IgD-negative memory B cell (primary cell): ENCODE data around the gene JARID2. TPM values are rescaled to one million over a fixed set of nuclear protein-coding genes. Genes with fewer than 3 reads are reported as not detected.
"Not testable (repeated sequence)": the region's sequence is repeated elsewhere in the genome, so short reads cannot be mapped to it uniquely, and the experiment has no call there.

Experiments used
- H3K27ac Mint-ChIP-seq, 3 donors: one replicate each; pipeline ENCODE4 v1.8.0; 2020 to 2022; ENCODE audit warnings: mild to moderate bottlenecking in 3 of 3, mixed read lengths in 3 of 3, moderate library complexity in 1 of 3
- H3K27me3 Mint-ChIP-seq: one replicate; pipeline ENCODE4 v1.8.0; 2021; ENCODE audit warnings: mixed read lengths
- H3K36me3 Mint-ChIP-seq: one replicate; pipeline ENCODE4 v1.8.0; 2020; ENCODE audit warnings: mild to moderate bottlenecking, mixed read lengths
- H3K4me1 Mint-ChIP-seq, 3 donors: one replicate each; pipeline ENCODE4 v1.8.0; 2020 to 2022; ENCODE audit warnings: mixed read lengths in 3 of 3, mild to moderate bottlenecking in 1 of 3
- H3K4me3 Mint-ChIP-seq, 4 donors: one replicate each; pipeline ENCODE4 v1.8.0; 2020 to 2022; ENCODE audit warnings: mild to moderate bottlenecking in 4 of 4, mixed read lengths in 4 of 4, moderate library complexity in 3 of 4
- H3K9me3 Mint-ChIP-seq, 3 donors: one replicate each; pipeline ENCODE4 v1.8.0; 2020 to 2021; ENCODE audit warnings: mixed read lengths in 3 of 3, mild to moderate bottlenecking in 1 of 3
- polyA plus RNA-seq: library from polyadenylated mRNA; unstranded; fragments of 300-500 nt; fragmentation: Illumina TruSeq; gene quantifications from one replicate; pipeline ENCODE4 v1.2.3, GENCODE V29; 2021

The JARID2 gene
- polyA plus RNA-seq, 1 donor from 2014 or later: 10.8 TPM

DNA sequence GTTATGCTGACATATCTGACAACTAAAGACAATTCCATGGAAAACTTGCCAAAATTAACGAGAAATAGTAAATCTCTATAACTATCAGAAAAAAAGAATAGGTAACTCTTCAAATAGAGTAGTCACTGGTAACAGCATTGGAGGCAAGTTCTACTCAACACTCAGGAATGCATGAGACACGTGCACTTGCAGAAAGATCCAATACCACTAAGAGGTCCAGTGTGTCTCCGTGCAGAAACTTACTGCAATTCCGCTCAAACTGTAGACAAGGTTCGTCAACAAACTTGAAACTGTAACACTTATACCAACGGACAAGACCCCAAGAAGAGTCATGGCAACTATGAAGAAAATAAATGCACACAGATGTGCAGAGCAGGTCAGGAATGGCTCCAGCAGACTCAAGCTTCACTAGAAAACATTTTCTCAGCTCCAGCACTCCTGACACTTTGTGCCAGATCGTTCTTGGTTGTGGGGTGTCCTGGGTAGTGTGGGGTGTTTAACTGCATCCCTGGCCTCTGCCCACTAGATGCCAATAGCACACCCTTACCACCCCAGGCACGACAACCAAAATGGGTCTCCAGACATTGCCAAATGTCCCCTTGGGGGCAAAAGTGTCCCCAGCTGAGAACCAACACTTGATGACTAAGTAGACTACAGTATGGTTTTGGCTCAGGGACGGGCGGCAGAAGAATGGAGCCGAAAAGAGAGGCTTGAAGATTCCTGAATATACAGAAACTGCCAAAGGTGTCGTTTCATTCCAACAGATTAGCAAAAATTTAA is 282.2 kb downstream of the JARID2 start:
- Mint-ChIP-seq H3K27ac (peak overlapping the region in 1 of 3 donors; percentile 7), H3K27me3 (no peaks in the 10 kb centered on the region), H3K4me3 (peak overlapping the region in 1 of 4 donors; percentile 55), H3K9me3 (no peaks in the 10 kb centered on the region), H3K4me1 (peaks cover 9 to 15% (median 12%) of the 10 kb centered on the region in 3 donors), H3K36me3 (peaks cover 11% of the 10 kb centered on the region)

DNA sequence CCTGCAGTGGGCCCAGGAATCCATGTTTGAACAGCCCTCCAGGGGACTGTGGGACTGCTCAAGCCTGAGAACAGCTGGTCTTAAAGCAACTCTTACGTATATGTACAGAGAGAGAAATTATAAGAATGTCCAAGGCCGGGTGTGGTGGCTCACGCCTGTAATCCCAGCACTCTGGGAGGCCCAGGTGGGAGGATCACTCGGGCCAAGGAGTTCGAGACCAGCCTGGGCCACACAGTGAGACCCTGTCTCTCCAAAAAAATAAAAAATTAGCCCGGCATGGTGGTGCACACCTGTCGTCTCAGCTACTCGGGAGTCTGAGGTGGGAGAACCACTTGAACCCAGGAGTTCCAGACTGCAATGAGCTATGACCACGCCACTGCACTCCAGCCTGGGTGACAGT is 283.0 kb downstream of the JARID2 start:
- H3K4me1 Mint-ChIP-seq: peaks cover 9 to 17% (median 12%) of the 10 kb centered on the region in 3 donors
- H3K36me3 Mint-ChIP-seq: peaks cover 11% of the 10 kb centered on the region

DNA sequence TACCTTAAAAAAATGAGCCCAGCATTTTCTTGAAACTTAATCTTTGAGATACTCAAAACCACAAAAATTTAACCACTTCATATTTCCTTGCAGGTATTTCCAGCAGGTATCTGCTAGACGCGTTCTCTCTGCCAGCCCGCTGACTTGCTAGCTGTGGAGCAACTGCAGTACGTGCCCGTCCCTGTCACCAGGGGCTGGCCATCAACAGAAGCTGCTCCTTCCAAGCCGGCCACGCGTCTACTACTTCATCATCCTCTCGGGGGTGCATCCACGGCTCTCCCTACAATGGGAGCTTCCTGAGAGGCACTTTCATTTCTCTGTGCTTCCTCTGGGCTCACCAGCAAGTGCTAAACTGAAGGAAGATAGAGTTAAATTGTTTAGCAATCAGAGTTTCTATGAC is 284.5 kb downstream of the JARID2 start:
- Mint-ChIP-seq H3K4me1 (peaks cover 7 to 22% (median 16%) of the 10 kb centered on the region in 3 donors), H3K27ac (no peak overlapping the region), H3K36me3 (peaks cover 11% of the 10 kb centered on the region), H3K4me3 (no peak overlapping the region), H3K27me3 (no peaks in the 10 kb centered on the region), H3K9me3 (no peaks in the 10 kb centered on the region)

More for the DNA sequence above, 283.0 kb downstream of the JARID2 start:
- Mint-ChIP-seq H3K4me3 (no peak overlapping the region), H3K27me3 (no peaks in the 10 kb centered on the region), H3K9me3 (no peaks in the 10 kb centered on the region), H3K27ac (peak overlapping the region in 1 of 3 donors; percentile 13)

DNA sequence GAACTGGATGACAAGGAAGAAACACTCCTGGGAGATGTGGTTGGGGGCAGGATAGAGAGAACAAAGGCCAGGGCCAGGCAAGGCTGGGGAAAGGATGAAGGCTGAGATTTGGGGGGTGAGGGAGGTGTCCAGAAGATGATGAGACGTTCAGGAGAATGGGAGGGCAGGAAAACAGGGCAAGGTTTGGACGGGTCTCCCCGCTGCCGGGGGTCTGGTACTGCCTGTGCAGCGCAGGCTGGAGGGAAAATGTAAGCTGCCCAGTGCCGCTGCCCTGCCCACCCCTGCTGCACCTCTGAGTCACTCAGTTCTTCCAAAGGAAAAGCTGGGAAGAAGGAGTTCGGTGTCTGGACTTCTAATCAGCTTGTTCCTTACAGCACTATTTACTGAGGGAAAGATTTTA is 286.1 kb downstream of the JARID2 start:
- Mint-ChIP-seq H3K9me3 (no peaks in the 10 kb centered on the region), H3K36me3 (peaks cover 8% of the 10 kb centered on the region), H3K27ac (peak overlapping the region in 2 of 3 donors; percentile 19 to 78), H3K4me1 (peaks cover 5 to 8% (median 5%) of the 10 kb centered on the region in 3 donors), H3K27me3 (no peaks in the 10 kb centered on the region), H3K4me3 (no peak overlapping the region)

DNA sequence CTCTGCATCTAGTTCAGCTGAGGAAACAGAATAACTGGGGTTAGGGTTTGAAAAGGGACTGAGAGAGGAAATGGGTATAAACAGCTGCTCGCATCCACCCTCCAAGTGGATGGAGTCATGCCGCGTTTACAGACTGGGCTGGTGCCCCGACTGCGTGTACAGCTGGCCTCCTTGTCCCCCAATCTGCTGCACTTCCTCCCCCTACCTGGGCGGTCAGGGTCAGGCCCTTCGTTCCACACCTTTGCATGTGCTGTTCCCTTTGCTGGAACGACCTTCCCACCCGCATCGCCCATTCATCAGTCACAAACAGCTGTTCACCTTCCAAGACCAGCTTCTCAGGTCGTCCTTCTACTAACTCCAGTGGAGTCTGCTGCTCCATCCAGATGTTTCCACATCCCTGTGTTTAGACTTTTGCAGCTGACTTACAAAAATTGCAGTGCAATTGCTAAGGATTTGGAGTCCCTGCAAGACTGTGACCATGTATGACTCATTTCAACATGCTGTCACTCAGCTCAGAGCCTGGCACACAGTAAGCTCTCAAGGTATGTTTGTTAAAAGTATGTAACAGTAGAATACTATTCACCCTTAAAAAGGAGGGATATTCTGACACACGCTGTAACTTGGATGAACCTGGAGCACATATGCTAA is 287.6 kb downstream of the JARID2 start:
- H3K4me3 Mint-ChIP-seq: no peak overlapping the region
- H3K9me3 Mint-ChIP-seq: no peaks in the 10 kb centered on the region
- H3K36me3 Mint-ChIP-seq: peaks cover 6% of the 10 kb centered on the region
- peak overlapping the region in 1 of 3 donors; percentile 75 for H3K27ac Mint-ChIP-seq
- no peaks in the 10 kb centered on the region for H3K27me3 Mint-ChIP-seq
- peaks cover 5 to 11% (median 5%) of the 10 kb centered on the region in 3 donors for H3K4me1 Mint-ChIP-seq

DNA sequence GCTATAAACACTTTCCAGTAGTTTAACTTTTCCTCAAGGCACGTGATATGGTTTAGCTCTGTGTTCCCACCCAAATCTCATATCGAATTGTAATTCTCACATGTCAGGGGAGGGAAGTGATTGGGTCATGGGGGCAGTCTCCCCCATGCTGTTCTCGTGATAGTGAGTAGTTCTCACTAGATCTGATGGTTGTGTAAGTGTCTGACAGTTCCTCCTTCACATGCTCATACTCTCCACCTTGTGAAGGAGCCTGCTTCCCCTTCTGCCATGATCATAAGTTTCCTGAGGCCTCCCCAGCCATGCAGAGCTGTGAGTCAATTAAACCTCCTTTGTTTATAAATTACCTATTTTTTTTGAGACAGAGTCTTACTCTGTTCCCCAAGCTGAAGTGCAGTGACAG is 289.1 kb downstream of the JARID2 start:
- no peaks in the 10 kb centered on the region for H3K27me3 Mint-ChIP-seq

DNA sequence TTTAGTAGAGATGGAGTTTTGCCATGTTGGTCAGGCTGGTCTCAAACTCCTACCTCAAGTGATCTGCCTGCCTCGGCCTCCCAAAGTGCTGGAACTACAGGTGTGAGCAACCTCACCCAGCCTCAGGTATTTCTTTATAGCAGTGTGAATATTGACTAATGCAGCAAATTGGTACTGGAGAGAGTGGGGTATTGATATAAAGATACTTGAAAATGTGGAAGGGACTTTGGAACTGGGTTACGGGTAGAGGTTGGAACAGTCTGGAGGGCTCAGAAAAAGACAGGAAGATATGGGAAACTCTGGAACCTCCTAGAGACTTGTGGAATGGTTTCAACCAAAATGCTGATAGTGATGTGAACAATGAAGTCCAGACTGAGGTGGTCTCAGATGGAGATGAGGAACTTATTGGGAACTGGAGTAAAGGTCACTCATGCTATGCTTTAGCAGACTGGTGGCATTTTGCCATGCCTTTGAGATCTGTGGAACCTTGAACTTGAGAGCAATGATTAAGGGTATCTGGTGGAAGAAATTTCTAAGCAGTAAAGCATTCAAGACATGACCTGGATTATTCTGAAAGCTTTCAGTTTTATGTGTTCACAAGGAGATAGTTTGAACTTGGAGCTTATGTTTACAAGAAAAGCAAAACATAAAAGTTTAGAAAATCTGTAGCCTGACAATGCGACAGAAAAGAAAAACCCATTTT is 289.8 kb downstream of the JARID2 start:
- peak overlapping the region in 2 of 3 donors; percentile 28 to 59 for H3K27ac Mint-ChIP-seq
- no peaks in the 10 kb centered on the region for H3K9me3 Mint-ChIP-seq
- H3K36me3 Mint-ChIP-seq: peaks cover 5% of the 10 kb centered on the region
- no peaks in the 10 kb centered on the region for H3K27me3 Mint-ChIP-seq
- H3K4me3 Mint-ChIP-seq: no peak overlapping the region
- H3K4me1 Mint-ChIP-seq: peaks cover 5 to 12% (median 7%) of the 10 kb centered on the region in 3 donors

More for the DNA sequence above, 289.1 kb downstream of the JARID2 start:
- Mint-ChIP-seq H3K27ac (peak overlapping the region in 1 of 3 donors; percentile 92), H3K4me3 (no peak overlapping the region), H3K9me3 (no peaks in the 10 kb centered on the region), H3K4me1 (peaks cover 5 to 11% (median 5%) of the 10 kb centered on the region in 3 donors), H3K36me3 (peaks cover 6% of the 10 kb centered on the region)

DNA sequence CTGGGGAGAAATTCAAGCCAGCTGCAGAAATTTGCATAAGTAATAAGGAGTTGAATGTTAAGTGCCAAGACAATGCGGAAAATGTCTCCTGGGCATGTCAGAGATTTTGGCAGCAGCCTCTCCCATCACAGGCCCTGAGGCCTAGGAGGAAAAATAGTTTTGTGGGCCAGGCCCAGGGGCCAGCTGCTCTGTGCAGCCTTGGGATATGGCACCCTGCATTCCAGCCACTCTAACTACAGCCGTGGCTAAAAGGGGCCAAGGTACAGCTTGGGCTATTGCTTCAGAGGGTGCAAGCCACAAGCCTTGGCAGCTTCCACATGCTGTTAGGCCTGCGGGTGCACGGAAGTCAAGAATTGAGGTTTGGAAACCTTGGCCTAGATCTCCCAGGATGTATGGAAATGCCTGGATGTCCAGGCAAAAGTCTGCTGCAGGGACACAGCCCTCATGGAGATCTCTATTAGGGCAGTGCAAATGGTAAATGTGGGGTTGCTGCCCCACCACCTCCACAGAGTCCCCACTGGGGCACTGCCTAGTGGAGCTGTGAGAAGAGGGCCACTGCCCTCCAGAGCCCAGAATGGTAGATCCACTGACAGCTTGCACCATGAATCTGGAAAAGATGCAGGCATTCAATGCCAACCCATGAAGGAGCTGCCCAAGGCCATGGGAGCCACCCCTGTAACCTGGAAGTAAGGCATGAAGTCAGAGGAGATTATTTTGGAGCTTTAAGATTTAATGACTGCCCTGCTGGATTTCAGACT is 290.5 kb downstream of the JARID2 start:
- Mint-ChIP-seq H3K27ac (peak overlapping the region in 1 of 3 donors; percentile 59), H3K27me3 (no peaks in the 10 kb centered on the region), H3K9me3 (no peaks in the 10 kb centered on the region)

DNA sequence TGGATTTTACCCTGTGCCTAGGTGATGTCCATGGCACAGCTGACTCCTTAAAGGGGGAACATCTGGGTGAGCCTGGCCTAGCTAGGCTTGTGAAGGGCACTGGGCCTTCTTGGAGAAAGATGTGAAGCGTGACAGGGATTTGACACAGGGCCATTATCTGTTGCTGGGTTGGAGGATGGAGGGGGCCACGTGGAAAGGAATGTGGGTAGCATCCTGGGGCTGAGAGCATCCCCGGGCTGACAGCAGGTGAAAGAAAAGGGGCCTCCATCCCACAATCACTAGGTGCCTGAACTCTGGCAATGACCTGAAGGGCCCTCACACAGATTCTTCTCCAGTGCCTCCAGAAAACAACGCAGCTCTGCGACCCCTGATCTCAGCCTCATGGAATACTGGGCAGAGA is 292.2 kb downstream of the JARID2 start:
- H3K27ac Mint-ChIP-seq: no peak overlapping the region
- no peak overlapping the region for H3K4me3 Mint-ChIP-seq
- H3K27me3 Mint-ChIP-seq: no peaks in the 10 kb centered on the region
- peaks cover 5 to 12% (median 9%) of the 10 kb centered on the region in 3 donors for H3K4me1 Mint-ChIP-seq
- no peaks in the 10 kb centered on the region for H3K9me3 Mint-ChIP-seq
- no peaks in the 10 kb centered on the region for H3K36me3 Mint-ChIP-seq

More for the DNA sequence above, 290.5 kb downstream of the JARID2 start:
- H3K4me3 Mint-ChIP-seq: no peak overlapping the region
- H3K4me1 Mint-ChIP-seq: peaks cover 5 to 12% (median 7%) of the 10 kb centered on the region in 3 donors
- no peaks in the 10 kb centered on the region for H3K36me3 Mint-ChIP-seq

DNA sequence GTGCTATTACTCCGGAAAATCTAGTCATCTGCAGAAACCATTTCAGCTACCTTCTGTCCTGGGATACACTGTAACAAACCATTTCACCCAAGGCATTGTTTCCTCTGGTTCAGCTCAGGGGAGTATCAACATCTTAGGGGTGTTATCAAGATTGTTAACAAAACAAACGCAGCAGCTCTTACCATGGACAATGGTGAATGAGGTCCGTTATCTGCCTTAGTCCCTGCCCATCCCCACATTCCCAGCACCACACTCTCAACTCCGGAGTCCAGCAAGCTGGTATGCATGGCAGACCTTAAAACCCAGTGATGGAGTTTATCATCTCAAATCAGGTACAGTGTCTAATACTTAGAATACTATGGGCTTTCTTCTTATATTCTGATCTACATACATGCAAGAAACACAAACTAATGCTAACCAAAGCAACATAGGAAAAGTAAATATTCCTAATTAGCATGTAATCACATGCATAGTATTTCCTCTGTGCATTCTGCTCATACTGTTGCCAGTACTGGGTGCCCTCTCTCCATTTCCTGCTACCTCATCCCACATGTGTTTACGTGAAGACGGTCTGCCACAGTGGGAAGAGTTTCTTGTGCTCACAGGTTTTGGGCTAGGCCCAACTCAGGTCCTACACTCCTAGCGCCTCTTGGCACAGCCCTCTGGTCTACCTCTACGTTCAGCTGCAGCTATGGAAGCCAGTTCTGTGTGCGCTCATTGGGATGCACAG is 293.1 kb downstream of the JARID2 start:
- Mint-ChIP-seq H3K27me3 (no peaks in the 10 kb centered on the region), H3K27ac (peak overlapping the region in 2 of 3 donors; percentile 17 to 31), H3K4me1 (peaks cover 12 to 17% (median 16%) of the 10 kb centered on the region in 3 donors), H3K4me3 (no peak overlapping the region), H3K36me3 (peaks cover 6% of the 10 kb centered on the region), H3K9me3 (peaks cover 0 to 2% (median 1%) of the 10 kb centered on the region in 3 donors)

DNA sequence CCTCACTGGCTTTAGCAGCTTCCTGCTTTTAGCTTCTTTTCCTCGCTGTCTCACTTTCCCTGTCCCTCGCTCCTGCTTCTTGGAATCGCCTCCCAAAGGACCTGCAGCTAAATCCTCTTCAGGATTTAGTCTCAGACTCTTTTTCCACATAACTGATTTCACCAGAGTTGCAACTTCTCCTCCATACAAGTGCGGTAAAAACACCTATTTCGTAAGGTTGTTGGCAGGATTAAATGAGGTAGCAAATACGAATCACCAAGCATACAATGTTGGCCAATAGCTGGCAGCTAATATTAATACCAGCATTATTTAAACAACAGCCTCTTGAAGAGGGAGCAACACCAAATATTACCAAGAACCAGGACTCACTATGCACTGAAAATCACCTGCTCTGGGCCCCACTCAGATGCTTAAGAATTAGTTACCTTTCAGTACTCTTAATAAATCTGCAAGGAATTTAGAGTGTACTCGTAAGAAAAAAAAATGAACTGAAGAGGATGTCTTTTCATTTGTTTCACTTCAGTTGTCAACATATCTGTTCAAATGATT is 293.9 kb downstream of the JARID2 start:
- no peak overlapping the region for H3K27ac Mint-ChIP-seq
- H3K4me1 Mint-ChIP-seq: peaks cover 12 to 16% (median 15%) of the 10 kb centered on the region in 3 donors

DNA sequence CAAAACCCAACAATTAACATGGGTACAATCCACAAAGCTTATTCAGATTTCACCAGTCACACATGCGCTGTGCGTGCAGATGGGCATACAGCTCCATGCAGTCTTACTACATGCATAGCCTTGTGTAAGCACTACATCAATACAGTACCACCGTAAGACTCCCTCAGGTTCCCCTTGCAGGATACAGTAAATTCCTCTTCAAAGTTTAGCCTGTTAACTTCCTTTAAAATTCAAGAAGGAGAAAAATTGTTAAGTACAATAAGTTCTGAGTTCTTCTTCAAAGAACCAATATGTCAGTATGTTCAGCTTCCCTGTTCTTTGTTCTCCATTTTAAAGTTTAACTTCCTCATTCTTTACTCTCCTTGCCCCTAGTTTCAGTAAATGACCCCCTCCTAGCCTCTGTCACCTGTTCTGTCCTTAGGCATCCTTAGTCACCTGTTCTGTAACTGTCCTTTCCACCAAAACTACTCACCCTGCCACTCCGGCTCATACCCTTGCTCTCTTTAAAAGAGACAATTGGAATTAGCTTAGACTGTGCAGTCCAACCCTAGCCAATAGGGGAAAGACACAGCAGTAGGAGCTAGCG is 297.6 kb downstream of the JARID2 start:
- not testable (repeated sequence) for H3K4me3 Mint-ChIP-seq, H3K36me3 Mint-ChIP-seq, H3K27ac Mint-ChIP-seq

More for the DNA sequence above, 293.9 kb downstream of the JARID2 start:
- Mint-ChIP-seq H3K9me3 (peaks cover 0 to 8% (median 1%) of the 10 kb centered on the region in 3 donors), H3K4me3 (no peak overlapping the region), H3K27me3 (no peaks in the 10 kb centered on the region), H3K36me3 (peaks cover 7% of the 10 kb centered on the region)

DNA sequence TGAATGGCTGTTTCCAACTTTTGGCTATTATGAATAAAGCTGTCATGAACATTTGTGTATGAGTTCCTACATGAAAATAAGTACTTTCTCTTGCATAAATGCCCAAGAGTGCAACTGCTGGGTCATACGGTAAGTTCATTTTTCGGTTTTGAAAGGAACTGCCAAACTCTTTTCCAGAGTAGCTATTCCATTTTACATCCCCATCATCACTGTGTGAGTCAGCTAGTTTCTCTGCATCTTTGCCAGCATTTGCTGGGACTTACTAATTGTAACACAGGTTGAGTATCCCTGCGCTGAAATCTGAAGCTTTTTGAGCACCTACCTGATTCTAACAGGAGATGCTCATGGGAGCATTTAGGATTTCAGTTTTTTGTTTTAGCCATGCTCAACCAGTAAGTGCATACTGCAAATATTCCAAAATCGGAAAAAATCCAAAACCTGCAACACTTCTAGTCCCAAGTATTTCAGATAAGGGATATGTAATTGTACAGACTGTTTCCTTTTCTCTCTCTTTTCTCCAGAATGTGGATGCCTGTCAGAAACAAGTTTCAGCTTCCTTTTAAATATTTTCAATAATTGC is 298.5 kb downstream of the JARID2 start:
- Mint-ChIP-seq H3K9me3 (peaks cover 0 to 8% (median 1%) of the 10 kb centered on the region in 3 donors), H3K4me3 (no peak overlapping the region), H3K27me3 (no peaks in the 10 kb centered on the region), H3K4me1 (peaks cover 8 to 11% (median 9%) of the 10 kb centered on the region in 3 donors), H3K36me3 (peaks cover 7% of the 10 kb centered on the region), H3K27ac (peak overlapping the region in 1 of 3 donors; percentile 39)

More for the DNA sequence above, 297.6 kb downstream of the JARID2 start:
- not testable (repeated sequence) for H3K27me3 Mint-ChIP-seq, H3K9me3 Mint-ChIP-seq
- H3K4me1 Mint-ChIP-seq: peaks cover 7 to 11% (median 8%) of the 10 kb centered on the region in 3 donors
